H1 (cell line): ENCODE measurements around the gene SBF2. TPM values are rescaled to one million over a fixed set of nuclear protein-coding genes. Genes with fewer than 3 reads are reported as not detected.

Experiments used
- CHD7 ChIP-seq: fragments of 300-600 bp; sonication (generic); IDR thresholded peaks from 2 replicates; pipeline ENCODE4 v1.7.1; 2012; ENCODE audit warnings: low read length, moderate library complexity, mild to moderate bottlenecking, inconsistent platforms; ENCODE audit not compliant: insufficient replicate concordance
- polyA plus RNA-seq, 7 experiments: library from polyadenylated mRNA; depleted of rRNA in 3 of 7; stranded (reverse) in 5 of 7; unstranded in 2 of 7; fragments of >200 nt in 5 of 7; fragments of 200-250 nt in 2 of 7; gene quantifications; 1 replicate in 5 of 7; 2 replicates in 1 of 7; 4 replicates in 1 of 7; pipeline versions ENCODE4 v1.2.1 to v1.2.3, GENCODE V29; 2011 to 2013; ENCODE audit warnings: missing spikeins in 2 of 7, mixed read lengths in 2 of 7
- total RNA-seq: library from RNA; stranded (reverse); fragmentation: NEBNext Ultra II Directional; extraction: Animal tissue kit (Norgen Biotek cat#: 25700); gene quantifications from 2 replicates; pipeline ENCODE4 v1.2.1, GENCODE V29; 2021

The SBF2 gene
- total and polyA plus RNA-seq, 2 of the 8 experiments (the other 6 are each of a cell fraction or from before 2014, with no cell fraction given) = 36.7 to 50.5 TPM

- no peak for TF ChIP-seq CHD7
These were observed 267.5 kb downstream of the SBF2 start (continued) for GRCh38 chr11:10026514-10026913.
